Activated gamma-delta T cell treated with anti-CD3 and anti-CD28 coated beads, Interleukin-2, amount 50 U/mL, for 16 hours (primary cell): ENCODE results near the gene ZNF555.

Experiments used
- DNase-seq: peaks from one replicate; pipeline ENCODE4 v3.0.0-alpha.2; 2020; ENCODE audit warnings: low read depth

The ZNF555 gene

GRCh38 chr19:2824129-2824528 is 17.1 kb upstream of the ZNF555 start:
- no peak for DNase-seq

GRCh38 chr19:2827022-2827421 is 14.3 kb upstream of the ZNF555 start:
- DNase-seq, result no peak

GRCh38 chr19:2827840-2828489 is 13.3 kb upstream of the ZNF555 start:
- no peak for DNase-seq

- no peak for DNase-seq
Observed at GRCh38 chr19:2834294-2834871, 6.9 kb upstream of the ZNF555 start.

- DNase-seq, result no peak
Observed at GRCh38 chr19:2837430-2837829, 3.8 kb upstream of the ZNF555 start.

GRCh38 chr19:2841855-2842574 is 740 bp downstream of the ZNF555 start:
- no peak for DNase-seq

- no peak for DNase-seq
Observed at GRCh38 chr19:2845107-2845506, 3.8 kb downstream of the ZNF555 start.

- no peak for DNase-seq
Observed at GRCh38 chr19:2846180-2846894, 5.1 kb downstream of the ZNF555 start.

- DNase-seq, result no peak
Observed at GRCh38 chr19:2847507-2847906, 6.2 kb downstream of the ZNF555 start.

- no peak for DNase-seq
Observed at GRCh38 chr19:2848616-2849015, 7.3 kb downstream of the ZNF555 start.

- no peak for DNase-seq
Observed at GRCh38 chr19:2850256-2850925, 9.1 kb downstream of the ZNF555 start.

GRCh38 chr19:2852598-2852997 is 11.3 kb downstream of the ZNF555 start:
- DNase-seq, result no peak

GRCh38 chr19:2853015-2853606 is 11.8 kb downstream of the ZNF555 start:
- no peak for DNase-seq

GRCh38 chr19:2854849-2855248 is 13.6 kb downstream of the ZNF555 start:
- DNase-seq, result no peak

- DNase-seq, result no peak
Observed at GRCh38 chr19:2856457-2857050, 15.3 kb downstream of the ZNF555 start.

- no peak for DNase-seq
Observed at GRCh38 chr19:2858864-2859263, 17.6 kb downstream of the ZNF555 start.

- no peak for DNase-seq
Observed at GRCh38 chr19:2863816-2864215, 22.5 kb downstream of the ZNF555 start.

GRCh38 chr19:2865334-2866100 is 24.2 kb downstream of the ZNF555 start:
- no peak for DNase-seq

GRCh38 chr19:2866495-2867024 is 25.3 kb downstream of the ZNF555 start:
- DNase-seq, result no peak
